HG03064 (cell line): ENCODE measurements around the gene TCP11.

Experiments used
- ATAC-seq: cut with Tn5 transposase; IDR thresholded peaks from one replicate; pipeline ENCODE4 v1.9.1; 2021; ENCODE audit warnings: low read depth; ENCODE audit not compliant: unreplicated experiment

The TCP11 gene

DNA sequence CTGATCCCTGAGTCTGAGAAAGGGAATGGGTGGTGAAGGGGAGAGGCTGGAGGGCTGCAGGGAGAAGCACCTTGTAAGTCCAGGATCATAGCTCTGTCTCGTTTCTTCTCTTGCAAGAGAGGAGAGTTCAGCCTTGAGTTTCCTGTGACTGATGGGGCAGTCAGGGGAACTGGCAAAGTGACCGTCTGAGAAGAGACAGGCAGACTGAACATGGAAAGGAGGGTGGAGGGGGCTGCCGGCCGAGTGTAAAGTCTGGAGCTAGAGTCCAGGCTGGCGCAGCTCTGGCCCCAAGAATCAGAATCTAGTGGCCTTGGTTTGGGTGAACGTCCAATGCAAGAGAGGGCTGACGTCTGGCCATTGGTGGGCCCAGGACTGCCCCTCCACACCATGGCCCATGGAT is 72.5 kb downstream of the TCP11 start:
- no peak for ATAC-seq

DNA sequence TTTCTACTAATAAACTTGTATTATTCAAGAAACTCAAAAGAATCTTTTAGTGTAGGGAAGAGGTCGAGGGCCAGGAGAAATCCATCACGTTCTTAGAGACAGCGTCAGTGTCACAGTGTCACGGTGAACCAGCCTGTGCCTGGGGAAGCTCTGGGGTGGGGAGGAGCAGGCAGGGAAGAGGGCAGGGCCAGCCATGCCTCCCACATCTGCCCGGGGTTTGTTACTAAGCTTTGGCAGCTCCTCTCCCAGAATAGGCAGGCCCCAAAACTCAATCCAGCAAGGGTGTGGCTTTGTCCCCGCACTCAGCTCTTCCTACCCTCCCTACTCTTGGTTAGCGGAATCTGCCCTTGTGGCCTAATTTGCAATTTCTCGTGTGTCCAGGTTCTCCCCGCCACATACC is 72.9 kb downstream of the TCP11 start:
- no peak for ATAC-seq
